HG03108 (cell line): ENCODE measurements around the gene DSTYK.
"Not testable (repeated sequence)": the region's sequence is repeated elsewhere in the genome, so short reads cannot be mapped to it uniquely, and the experiment has no call there.

Experiments used
- ATAC-seq: cut with Tn5 transposase; IDR thresholded peaks from one replicate; pipeline ENCODE4 v1.9.1; 2021; ENCODE audit warnings: moderate library complexity; ENCODE audit not compliant: unreplicated experiment

The DSTYK gene

GRCh38 chr1:205183676-205184335, 27.7 kb downstream of the DSTYK start:
- ATAC-seq, result no peak

- ATAC-seq, result no peak
Observed at GRCh38 chr1:205182930-205183329, 28.6 kb downstream of the DSTYK start.

DNA sequence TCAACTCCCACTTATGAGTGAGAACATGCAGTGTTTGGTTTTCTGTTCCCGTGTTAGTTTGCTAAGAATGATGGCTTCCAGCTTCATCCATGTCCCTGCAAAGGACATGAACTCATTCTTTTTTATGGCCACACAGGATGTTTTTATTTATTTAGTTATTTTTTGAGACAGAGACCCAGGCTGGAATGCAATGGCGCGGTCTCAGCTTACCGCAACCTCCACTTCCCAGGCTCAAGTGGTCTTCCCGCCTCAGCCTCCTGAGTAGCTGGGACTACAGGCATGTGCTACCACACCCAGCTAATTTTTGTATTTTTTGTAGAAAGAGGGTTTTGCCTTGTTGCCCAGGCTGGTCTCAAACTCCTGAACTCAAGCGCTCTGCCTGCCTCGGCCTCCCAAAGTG, 31.2 kb downstream of the DSTYK start:
- ATAC-seq, result not testable (repeated sequence)

GRCh38 chr1:205179842-205180241, 31.7 kb downstream of the DSTYK start:
- no peak for ATAC-seq

DNA sequence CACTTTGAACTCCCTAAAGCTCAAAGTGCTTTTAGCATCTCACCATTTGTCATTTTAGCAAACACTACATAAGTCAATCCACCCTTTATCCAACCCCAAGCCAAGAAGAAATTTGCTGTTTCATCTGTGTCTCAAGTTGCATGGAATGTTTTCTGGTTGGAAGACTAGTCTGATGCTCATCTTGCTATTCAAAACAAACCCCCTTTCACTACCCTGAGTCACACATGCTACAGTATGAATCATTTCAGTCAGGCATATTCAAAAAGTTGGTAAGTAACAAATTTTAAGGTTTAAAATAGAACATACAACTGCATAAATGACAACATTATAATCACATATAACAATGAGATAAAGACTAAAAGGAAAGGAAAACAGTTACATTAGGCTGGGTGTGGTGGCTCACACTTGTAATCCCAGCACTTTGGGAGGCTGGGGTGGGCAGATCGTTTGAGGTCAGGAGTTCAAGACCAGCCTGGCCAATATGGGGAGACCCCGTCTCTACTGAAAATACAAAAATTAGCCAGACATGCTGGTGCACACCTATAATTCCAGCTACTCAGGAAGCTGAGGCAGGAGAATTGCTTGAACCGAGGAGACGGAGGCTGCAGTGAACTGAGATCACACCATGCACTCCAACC, 38.7 kb downstream of the DSTYK start:
- no peak for ATAC-seq

GRCh38 chr1:205171369-205171768, 40.1 kb downstream of the DSTYK start:
- ATAC-seq, result no peak

DNA sequence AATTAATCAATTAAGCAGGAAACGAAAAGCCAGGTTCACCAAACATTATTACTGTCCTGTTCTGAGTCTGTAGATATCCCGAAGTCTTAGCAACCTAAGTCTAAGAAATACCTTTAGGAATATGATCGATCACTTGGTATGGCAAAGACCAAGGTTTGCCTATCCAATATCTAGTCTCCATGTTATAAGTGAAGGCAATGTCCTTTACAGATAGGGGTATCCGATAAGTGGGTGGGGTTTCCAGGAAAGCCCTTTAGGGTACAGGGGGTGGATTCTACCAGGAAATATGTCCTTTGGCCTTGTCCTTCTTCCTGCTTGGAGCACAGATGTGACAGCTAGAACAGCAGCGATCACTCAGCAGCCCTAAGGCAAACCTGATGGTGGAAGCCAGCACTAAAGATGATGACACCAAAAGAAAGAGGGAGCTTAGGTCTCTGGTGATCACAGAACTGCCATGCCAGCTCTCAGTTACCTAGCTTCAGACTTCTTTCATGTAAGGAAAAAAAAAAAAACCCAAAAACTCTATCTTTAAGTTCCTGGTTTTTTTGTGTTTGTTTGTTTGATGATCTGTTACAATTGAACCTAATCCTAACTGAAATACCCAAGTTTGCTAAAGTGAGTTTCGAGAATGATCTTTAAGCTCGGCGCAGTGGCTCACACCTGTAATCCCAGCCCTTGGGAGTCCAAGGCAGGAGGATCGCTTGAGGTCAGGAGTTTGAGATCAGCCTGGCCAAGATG, 40.8 kb downstream of the DSTYK start:
- no peak for ATAC-seq

DNA sequence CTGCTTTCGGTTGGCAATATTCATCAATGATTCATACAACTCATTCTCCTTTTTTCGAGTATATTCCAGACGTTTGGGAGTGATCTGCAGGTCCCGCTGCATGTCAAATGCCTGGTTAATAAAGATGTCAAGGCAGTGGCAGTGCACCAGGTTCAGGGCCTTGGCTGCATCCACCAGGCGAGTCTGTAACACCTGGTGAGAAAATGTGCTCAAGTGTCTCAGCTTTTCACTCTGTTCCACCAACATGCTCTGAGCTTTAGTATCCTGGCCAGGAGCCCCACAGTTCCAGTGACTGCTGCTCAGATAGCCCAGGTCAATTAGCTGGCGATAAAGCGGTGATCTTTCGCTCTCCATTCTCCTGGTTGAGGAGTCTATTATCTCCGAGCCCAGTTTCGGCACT, 42.3 kb downstream of the DSTYK start:
- ATAC-seq, result no peak

GRCh38 chr1:205168291-205168690, 43.2 kb downstream of the DSTYK start:
- no peak for ATAC-seq

GRCh38 chr1:205162301-205162700, 49.2 kb downstream of the DSTYK start:
- ATAC-seq, result no peak

- no peak for ATAC-seq
Observed at GRCh38 chr1:205161076-205161475, 50.4 kb downstream of the DSTYK start.

DNA sequence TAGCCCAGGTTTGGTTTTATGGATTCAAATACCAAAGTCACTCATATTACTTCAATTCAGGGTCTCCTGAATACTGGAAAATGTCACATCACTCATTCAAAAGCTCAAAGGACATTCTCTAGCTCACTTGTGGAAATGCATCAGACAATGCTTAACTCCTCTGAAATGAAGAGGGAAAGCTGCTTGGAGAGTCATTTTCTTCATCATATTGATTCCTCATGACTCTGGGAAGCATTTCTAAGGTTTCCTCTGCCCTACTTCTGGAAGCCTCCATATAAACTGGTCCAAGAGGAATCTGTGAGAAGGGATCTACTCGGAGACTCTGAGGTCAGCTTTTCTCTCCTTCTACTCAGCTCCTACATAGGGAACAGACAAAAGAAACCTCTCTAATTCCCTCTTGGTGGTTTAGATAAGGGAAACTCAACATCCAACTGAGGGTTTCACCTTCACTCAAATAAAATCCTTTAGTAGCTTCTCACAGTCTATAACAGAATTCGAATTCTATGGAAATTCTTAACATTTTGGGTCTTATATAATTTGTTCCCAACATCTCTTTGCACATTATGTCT, 53.4 kb downstream of the DSTYK start:
- no peak for ATAC-seq

GRCh38 chr1:205155665-205156377, 55.7 kb downstream of the DSTYK start:
- not testable (repeated sequence) for ATAC-seq

DNA sequence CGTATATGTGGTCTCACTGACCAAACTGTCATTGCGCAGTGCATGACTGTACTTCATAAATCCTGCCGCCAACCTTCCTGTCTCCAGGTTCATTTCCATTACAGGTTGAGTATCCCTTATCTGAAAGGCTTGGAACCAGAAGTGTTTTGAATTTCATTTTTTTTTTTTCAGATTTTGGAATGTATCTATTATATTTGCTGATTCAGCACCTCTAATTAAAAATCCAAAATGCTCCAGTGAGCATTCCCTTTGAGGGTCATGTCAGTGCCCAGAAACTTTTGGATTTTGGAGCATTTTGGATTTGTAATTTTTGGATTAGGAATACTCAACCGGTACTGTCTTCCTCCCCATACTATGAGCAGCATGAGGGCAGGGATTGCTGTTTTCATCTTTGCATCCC, 59.0 kb downstream of the DSTYK start:
- ATAC-seq, result no peak

- ATAC-seq, result no peak
Observed at GRCh38 chr1:205150651-205151428, 60.7 kb downstream of the DSTYK start.

DNA sequence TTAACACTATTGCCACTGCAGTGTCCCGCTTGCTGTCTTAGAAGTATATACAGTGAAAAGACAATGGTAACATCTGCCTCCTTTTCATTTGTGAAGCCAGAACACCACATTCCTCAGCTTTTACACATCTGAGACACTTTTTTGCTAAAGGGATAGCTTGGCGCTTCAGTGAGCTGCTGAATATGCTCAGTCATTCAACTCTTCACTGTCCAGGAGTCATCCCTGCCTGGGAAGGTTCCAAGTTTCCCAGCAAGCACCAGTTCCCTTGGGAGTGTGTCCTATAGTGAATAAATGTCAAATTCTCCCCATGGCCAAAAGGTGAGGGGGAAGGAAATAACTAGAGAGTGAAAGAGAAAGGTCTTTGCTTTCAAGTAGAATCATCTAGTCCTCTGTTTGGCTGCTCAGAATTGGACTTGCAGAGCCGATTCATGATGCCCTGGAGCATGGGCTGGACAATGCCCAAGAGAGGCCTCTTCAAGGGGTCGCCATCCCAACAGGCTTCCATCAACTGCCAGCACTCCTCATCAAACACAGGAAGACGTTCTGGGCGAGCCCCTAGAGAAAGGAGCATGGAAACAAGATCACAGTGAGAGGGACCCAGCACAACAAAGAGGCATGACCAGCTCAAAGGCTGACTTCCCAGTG, 64.2 kb downstream of the DSTYK start:
- ATAC-seq, result no peak

DNA sequence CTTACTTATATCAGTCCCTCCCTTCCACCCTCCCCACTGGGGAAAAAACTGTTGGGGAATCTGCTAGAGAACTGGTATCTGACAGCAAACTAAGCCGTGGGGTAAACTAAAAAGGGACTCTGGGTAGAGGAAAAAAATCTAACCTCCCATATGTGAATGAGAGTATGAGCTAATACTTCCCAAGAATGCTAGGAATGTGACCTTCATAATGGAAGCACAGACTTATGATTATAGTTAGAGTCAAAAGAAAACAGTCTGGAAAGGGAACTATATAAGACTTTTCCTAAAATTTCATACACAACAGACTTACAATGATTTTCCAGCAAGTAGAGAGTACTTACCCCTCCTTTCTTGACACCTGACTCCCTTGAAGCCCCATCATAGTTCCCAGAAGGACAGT, 66.8 kb downstream of the DSTYK start:
- no peak for ATAC-seq

GRCh38 chr1:205144046-205144720, 67.3 kb downstream of the DSTYK start:
- no peak for ATAC-seq

- ATAC-seq, result no peak
Observed at GRCh38 chr1:205142102-205142469, 69.4 kb downstream of the DSTYK start.
